ENCODE measurements around the gene ATXN7L3B. TPM values are rescaled to one million over a fixed set of nuclear protein-coding genes. Genes with fewer than 3 reads are reported as not detected.

The ATXN7L3B gene
- total RNA-seq, 6 donors from 2014 or later, result 11.9 to 28.6 (median 24.8) TPM

- no peaks in the 10 kb centered on the region for H3K9me3 ChIP-seq
- ATAC-seq (ENCODE audit: low FRiP score in 2 of 2), result no peak
- no peak for TF ChIP-seq POLR2A (IDR thresholded peaks at IDR 0.05)
- no peaks in the 10 kb centered on the region for H3K4me1 ChIP-seq
- no peaks in the 10 kb centered on the region for H3K27me3 ChIP-seq
- H3K4me3 ChIP-seq, result no peak overlapping the region
- no peak overlapping the region for H3K27ac ChIP-seq
- H3K36me3 ChIP-seq, result no peaks in the 10 kb centered on the region
- no peak for DNase-seq
Observed at GRCh38 chr12:74563927-74564326, 26.3 kb downstream of the ATXN7L3B start.

DNA sequence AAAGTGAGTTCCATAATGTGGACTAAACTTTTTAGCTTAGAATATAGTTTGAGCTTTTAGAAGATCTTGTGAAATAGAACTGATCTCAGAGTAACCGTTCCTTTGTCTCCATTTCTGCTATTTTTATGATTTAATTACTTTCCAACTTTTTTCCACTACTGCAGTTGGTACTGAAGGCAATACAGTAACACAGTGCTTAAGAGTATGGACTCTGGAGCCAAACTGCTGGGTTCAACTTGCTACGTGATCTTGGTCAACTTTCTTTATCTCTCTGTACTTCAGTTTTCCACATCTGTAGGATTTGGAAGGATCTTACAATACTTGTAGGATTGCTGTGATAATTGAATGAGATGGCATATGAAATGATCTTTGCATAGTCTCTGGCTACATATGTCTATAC is 40.9 kb downstream of the ATXN7L3B start:
- peaks cover 0 to under 1% (median 0%) of the 10 kb centered on the region in 4 donors for H3K9me3 ChIP-seq
- no peak overlapping the region for H3K4me3 ChIP-seq
- WGBS, 2 donors, result 78 to 85% methylated on average over 2 of the region's 2 CpGs
- DNase-seq (no peak), ATAC-seq (ENCODE audit: low FRiP score in 2 of 2) (no peak)
- H3K27ac ChIP-seq, result no peak overlapping the region
- H3K27me3 ChIP-seq, result no peaks in the 10 kb centered on the region
- TF ChIP-seq CTCF (IDR thresholded peaks at IDR 0.05) (no peak), POLR2AphosphoS5 (IDR thresholded peaks at IDR 0.05) (no peak), POLR2A (IDR thresholded peaks at IDR 0.05) (no peak), EP300 (IDR thresholded peaks at IDR 0.05) (no peak)
- no peaks in the 10 kb centered on the region for H3K36me3 ChIP-seq
- no peaks in the 10 kb centered on the region for H3K4me1 ChIP-seq

- no peaks in the 10 kb centered on the region for H3K9me3 ChIP-seq
- no peaks in the 10 kb centered on the region for H3K36me3 ChIP-seq
- no peaks in the 10 kb centered on the region for H3K4me1 ChIP-seq
- 74 to 80% methylated on average over 1 of the region's 1 CpG for WGBS, 2 donors
- H3K27me3 ChIP-seq, result no peaks in the 10 kb centered on the region
- no peak overlapping the region for H3K4me3 ChIP-seq
- TF ChIP-seq CTCF (IDR thresholded peaks at IDR 0.05), result no peak
- TF ChIP-seq POLR2A (IDR thresholded peaks at IDR 0.05), result no peak
- no peak for TF ChIP-seq POLR2AphosphoS5 (IDR thresholded peaks at IDR 0.05)
- no peak for TF ChIP-seq EP300 (IDR thresholded peaks at IDR 0.05)
- H3K27ac ChIP-seq, result no peak overlapping the region
- DNase-seq (no peak), ATAC-seq (ENCODE audit: low FRiP score in 2 of 2) (no peak)
Observed at GRCh38 chr12:74579446-74579845, 41.8 kb downstream of the ATXN7L3B start.

GRCh38 chr12:74579981-74580380 is 42.3 kb downstream of the ATXN7L3B start:
- TF ChIP-seq POLR2A (IDR thresholded peaks at IDR 0.05) (no peak), POLR2AphosphoS5 (IDR thresholded peaks at IDR 0.05) (no peak), CTCF (IDR thresholded peaks at IDR 0.05) (no peak), EP300 (IDR thresholded peaks at IDR 0.05) (no peak)
- Histone ChIP-seq H3K9me3 (no peaks in the 10 kb centered on the region), H3K36me3 (no peaks in the 10 kb centered on the region), H3K27ac (no peak overlapping the region), H3K4me3 (no peak overlapping the region), H3K4me1 (no peaks in the 10 kb centered on the region), H3K27me3 (no peaks in the 10 kb centered on the region)
- DNase-seq (no peak), ATAC-seq (ENCODE audit: low FRiP score in 2 of 2) (no peak)
- 44 to 50% methylated on average over 1 of the region's 1 CpG for WGBS, 2 donors

DNA sequence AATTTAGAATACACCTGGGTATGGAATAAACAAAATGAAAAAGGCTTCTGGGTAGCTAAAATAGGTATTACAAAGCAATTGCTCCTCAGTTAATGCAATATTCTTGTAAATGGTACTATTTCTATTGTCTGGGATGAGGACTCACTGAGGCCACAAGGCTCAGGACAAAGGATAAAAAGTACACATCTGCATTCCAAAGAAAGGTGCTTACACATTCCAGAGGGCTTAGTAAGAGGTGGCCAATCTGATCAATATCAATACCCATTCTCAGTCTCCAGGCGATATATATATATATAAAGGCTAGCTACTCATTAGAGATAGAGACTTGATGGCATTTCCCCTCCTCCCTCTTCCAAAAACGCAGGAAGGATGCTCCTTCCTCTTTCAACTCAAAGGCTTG is 43.8 kb downstream of the ATXN7L3B start:
- no peaks in the 10 kb centered on the region for H3K27me3 ChIP-seq
- no peaks in the 10 kb centered on the region for H3K4me1 ChIP-seq
- no peak overlapping the region for H3K4me3 ChIP-seq
- no peak for TF ChIP-seq EP300 (IDR thresholded peaks at IDR 0.05)
- no peak for TF ChIP-seq POLR2AphosphoS5 (IDR thresholded peaks at IDR 0.05)
- no peaks in the 10 kb centered on the region for H3K36me3 ChIP-seq
- ATAC-seq (ENCODE audit: low FRiP score in 2 of 2), result no peak
- DNase-seq, result no peak
- no peak overlapping the region for H3K27ac ChIP-seq
- WGBS, 2 donors, result 54 to 61% methylated on average over 2 of the region's 2 CpGs
- H3K9me3 ChIP-seq, result no peaks in the 10 kb centered on the region

GRCh38 chr12:74584483-74585062 is 46.9 kb downstream of the ATXN7L3B start:
- TF ChIP-seq CTCF (IDR thresholded peaks at IDR 0.05) (no peak), EP300 (IDR thresholded peaks at IDR 0.05) (no peak), POLR2A (IDR thresholded peaks at IDR 0.05) (no peak), POLR2AphosphoS5 (IDR thresholded peaks at IDR 0.05) (no peak)
- WGBS, 2 donors, result 63 to 70% methylated on average over 3 of the region's 3 CpGs
- no peak for DNase-seq
- Histone ChIP-seq H3K27ac (no peak overlapping the region), H3K27me3 (no peaks in the 10 kb centered on the region), H3K9me3 (no peaks in the 10 kb centered on the region), H3K4me1 (no peaks in the 10 kb centered on the region), H3K4me3 (no peak overlapping the region), H3K36me3 (no peaks in the 10 kb centered on the region)
- no peak for ATAC-seq (ENCODE audit: low FRiP score in 2 of 2)

Measured in upper lobe of left lung (tissue), 6 donors.